M059J (cell line): ENCODE results near the gene ADRB1. TPM values are rescaled to one million over a fixed set of nuclear protein-coding genes. Genes with fewer than 3 reads are reported as not detected.

Source experiments
- DNase-seq: peaks from one replicate; pipeline ENCODE4 v3.0.0-alpha.2; 2012; ENCODE audit warnings: low read depth
- total RNA-seq: library from RNA; depleted of rRNA; stranded (reverse); fragments of >200 nt; shearing (Covaris generic); gene quantifications from 2 replicates; pipeline ENCODE4 v1.2.3, GENCODE V29; 2014; rRNA removed

ADRB1 gene
- total RNA-seq, 1 experiment from 2014 or later, result 0.52 TPM

- DNase-seq, result no peak
These were observed 51.1 kb downstream of the ADRB1 start for GRCh38 chr10:114094795-114095194.

- no peak for DNase-seq
These were observed 52.1 kb downstream of the ADRB1 start for GRCh38 chr10:114095559-114096337.

Other genes with a start within 250 kb of the ADRB1 start
- 6.9 and 10.4 TPM in 2 replicates for gene DCLRE1A, start 189.8 kb upstream of the ADRB1 start, total RNA-seq
- gene NHLRC2, start 189.2 kb upstream of the ADRB1 start, total RNA-seq, result 9.3 and 11.0 TPM in 2 replicates
- 7.8 and 9.1 TPM in 2 replicates for gene CCDC186, start 130.3 kb downstream of the ADRB1 start, total RNA-seq
- not detected in 2 replicates for gene TDRD1, start 135.5 kb downstream of the ADRB1 start, total RNA-seq
- not detected in 2 replicates for gene VWA2, start 195.4 kb downstream of the ADRB1 start, total RNA-seq